Stimulated activated CD8-positive, alpha-beta memory T cell treated with anti-CD3 and anti-CD28 coated beads, Interleukin-12 subunit alpha, Interleukin-12 subunit beta, amount 100 ng/mL, for 24 hours (primary cell): ENCODE data around the gene SMCO4.
"Not testable (repeated sequence)": the region's sequence is repeated elsewhere in the genome, so short reads cannot be mapped to it uniquely, and the experiment has no call there.

Source experiments
- DNase-seq: peaks from one replicate; pipeline ENCODE4 v3.0.0-alpha.2; 2020; ENCODE audit errors: extremely low read depth

The SMCO4 gene

GRCh38 chr11:93477684-93478234 is 65.4 kb downstream of the SMCO4 start:
- no peak for DNase-seq

DNA sequence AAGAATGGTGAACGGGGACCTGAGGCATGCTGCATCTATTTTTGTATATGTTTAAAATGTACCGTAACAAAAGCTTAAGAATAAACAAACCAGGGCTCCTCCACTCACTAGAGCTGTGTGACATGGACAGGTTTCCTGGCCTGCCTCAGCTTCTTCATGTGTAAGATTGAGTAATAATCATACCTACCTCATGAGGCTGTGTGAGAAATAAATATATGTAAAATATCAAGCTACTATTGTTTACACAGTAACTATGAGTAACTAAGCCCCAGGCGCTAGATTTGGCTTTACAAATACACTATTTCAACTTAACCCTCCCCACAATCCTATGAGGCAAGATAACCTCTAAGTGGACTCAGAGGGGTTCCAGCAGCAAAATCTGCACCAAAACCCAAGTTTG is 66.4 kb downstream of the SMCO4 start:
- no peak for DNase-seq

GRCh38 chr11:93474123-93474522 is 69.1 kb downstream of the SMCO4 start:
- no peak for DNase-seq

DNA sequence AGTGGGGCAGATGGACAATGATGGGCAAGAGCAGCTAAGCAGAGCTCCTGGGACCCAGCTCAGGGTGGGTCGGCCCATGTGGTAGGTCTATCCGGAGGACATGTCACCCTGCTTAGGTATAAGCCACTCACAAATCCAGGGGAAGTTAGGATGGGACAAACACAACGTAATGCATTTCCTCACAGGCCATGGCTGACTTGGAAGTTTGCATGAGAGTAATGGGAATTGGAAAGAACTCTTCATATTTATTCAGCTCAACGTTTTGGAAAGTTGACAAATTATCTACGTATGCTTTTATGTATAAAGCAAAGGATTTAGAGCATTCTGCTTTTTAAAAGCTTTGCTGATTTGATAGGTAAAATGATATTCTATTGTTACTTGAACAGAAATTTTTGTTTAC is 74.9 kb downstream of the SMCO4 start:
- DNase-seq: no peak

DNA sequence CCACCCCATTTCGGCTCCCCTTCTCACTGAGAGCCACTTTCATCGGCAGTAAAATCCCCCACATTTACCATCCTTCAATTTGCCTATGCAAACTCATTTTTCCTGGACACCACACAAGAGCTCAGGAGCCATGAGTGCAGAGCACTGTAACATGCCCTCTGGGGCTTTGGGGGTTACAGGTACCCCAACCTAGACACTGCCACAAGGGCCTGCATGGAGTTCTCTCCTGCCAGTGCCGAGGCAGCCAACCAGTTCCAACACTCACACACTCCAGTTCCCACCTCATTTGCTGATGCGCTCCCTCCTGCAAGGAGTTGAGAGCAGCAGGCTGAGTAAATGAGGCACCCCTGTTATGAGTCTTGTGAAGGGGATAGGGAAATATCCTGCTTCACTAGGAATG is 76.1 kb downstream of the SMCO4 start:
- no peak for DNase-seq

DNA sequence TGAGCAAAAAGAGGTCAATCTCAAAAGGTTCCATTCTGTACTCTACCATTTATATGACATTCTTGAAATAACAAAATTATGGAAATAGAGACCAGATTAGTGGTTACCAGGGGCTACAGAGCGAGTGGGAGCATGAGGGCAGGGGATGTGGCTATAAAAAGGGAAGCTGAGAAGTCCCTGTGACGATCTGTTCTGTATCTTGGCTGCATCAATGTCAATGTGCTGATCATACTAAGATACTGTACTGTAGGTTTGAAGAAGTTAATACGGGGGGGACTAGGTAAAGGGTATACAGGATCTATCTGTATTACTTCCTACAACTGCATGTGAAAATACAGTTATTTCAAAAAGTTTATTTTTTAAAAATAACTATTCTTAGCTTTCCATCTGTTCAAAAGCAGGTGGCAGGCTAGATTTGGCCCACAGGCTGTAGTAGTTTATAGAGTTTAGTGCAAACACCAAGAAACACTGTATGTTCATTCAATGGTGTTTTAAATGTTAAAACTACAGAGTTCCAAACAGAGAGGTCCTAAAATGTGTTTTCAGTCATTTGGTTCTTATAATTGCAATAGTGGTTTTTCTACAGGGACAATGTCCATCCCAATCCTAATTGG is 78.2 kb downstream of the SMCO4 start:
- no peak for DNase-seq

- DNase-seq: not testable (repeated sequence)
Measured at GRCh38 chr11:93463666-93464065, 79.5 kb downstream of the SMCO4 start.

GRCh38 chr11:93458286-93458685 is 84.9 kb downstream of the SMCO4 start:
- no peak for DNase-seq

DNA sequence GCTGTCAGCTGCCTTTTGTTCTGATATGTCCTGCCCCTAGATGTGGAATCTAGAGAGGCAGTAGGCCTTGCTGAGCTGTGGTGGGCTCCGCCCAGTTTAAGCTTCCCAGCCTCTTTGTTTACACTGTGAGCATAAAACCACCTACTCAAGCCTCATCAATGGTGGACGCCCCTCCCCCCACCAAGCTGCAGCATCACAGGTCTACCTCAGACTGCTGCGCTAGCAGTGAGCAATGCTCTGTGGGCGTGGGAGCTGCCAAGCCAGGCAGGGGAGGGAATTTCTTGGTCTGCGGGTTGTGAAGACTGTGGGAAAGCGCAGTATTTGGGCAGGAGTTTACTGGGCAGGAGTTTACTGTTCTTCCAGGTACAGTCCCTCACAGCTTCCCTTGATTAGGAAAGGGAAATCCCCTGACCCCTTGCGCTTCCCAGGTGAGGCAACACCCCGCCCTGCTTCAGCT is 98.5 kb downstream of the SMCO4 start:
- DNase-seq: no peak

- not testable (repeated sequence) for DNase-seq
Measured at GRCh38 chr11:93443232-93443631, 100.0 kb downstream of the SMCO4 start.

DNA sequence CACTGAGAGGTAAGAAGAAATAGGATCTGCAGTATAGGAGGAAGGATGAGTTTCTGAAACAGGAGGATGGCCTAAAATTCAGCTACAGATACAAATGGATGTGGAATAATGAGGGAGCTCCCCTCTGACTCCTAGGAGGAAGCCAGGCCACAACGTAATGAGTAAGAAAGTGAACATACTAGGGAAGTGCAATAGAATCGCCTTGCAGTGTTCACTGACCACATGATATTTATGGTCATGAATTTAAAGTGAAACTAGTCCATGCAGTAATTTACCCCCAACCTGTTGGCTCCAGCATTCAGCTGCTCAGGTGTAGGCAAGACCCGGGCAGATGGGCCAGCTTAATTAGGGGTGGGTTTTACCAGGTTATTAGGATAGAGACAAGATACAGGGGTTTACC is 110.9 kb downstream of the SMCO4 start:
- no peak for DNase-seq
